ENCODE results near the gene TSC22D4. TPM values are rescaled to one million over a fixed set of nuclear protein-coding genes. Genes with fewer than 3 reads are reported as not detected.

TSC22D4 gene
- total RNA-seq, 1 donor from 2014 or later, result 121 TPM

GRCh38 chr7:100486753-100487446 lies 7.9 kb upstream of the TSC22D4 start:
- H3K36me3 Mint-ChIP-seq (ENCODE audit: low read depth), result no peaks in the 10 kb centered on the region
- no peaks in the 10 kb centered on the region for H3K9me3 Mint-ChIP-seq
- DNase-seq, result no peak
- peaks cover 11% of the 10 kb centered on the region for H3K4me1 Mint-ChIP-seq
- no peak overlapping the region for H3K4me3 Mint-ChIP-seq
- H3K27me3 Mint-ChIP-seq, result peaks cover 2% of the 10 kb centered on the region
- intact Hi-C loops (cut with micrococcal nuclease), result no loop called here
- H3K27ac Mint-ChIP-seq, result no peak overlapping the region

GRCh38 chr7:100486111-100486636 lies 7.2 kb upstream of the TSC22D4 start:
- Mint-ChIP-seq H3K4me3 (peak overlapping the region; percentile 19), H3K36me3 (ENCODE audit: low read depth) (no peaks in the 10 kb centered on the region), H3K4me1 (peaks cover 11% of the 10 kb centered on the region), H3K27me3 (peaks cover 2% of the 10 kb centered on the region), H3K27ac (no peak overlapping the region), H3K9me3 (no peaks in the 10 kb centered on the region)
- intact Hi-C loops (cut with micrococcal nuclease), result no loop called here
- peak; percentile 54 for DNase-seq

- H3K27me3 Mint-ChIP-seq, result peaks cover 2% of the 10 kb centered on the region
- no peak overlapping the region for H3K4me3 Mint-ChIP-seq
- H3K4me1 Mint-ChIP-seq, result peaks cover 11% of the 10 kb centered on the region
- intact Hi-C loops (cut with micrococcal nuclease), result no loop called here
- H3K9me3 Mint-ChIP-seq, result no peaks in the 10 kb centered on the region
- peak overlapping the region; percentile 53 for H3K27ac Mint-ChIP-seq
- DNase-seq, result peak; percentile 57
- no peaks in the 10 kb centered on the region for H3K36me3 Mint-ChIP-seq (ENCODE audit: low read depth)
These were observed 6.5 kb upstream of the TSC22D4 start for GRCh38 chr7:100485471-100485876.

- Mint-ChIP-seq H3K36me3 (ENCODE audit: low read depth) (no peaks in the 10 kb centered on the region), H3K4me3 (peak overlapping the region; percentile 15), H3K27ac (no peak overlapping the region), H3K4me1 (peaks cover 11% of the 10 kb centered on the region), H3K27me3 (peaks cover 2% of the 10 kb centered on the region), H3K9me3 (no peaks in the 10 kb centered on the region)
- intact Hi-C loops (cut with micrococcal nuclease), result no loop called here
- peak; percentile 62 for DNase-seq
These were observed 5.6 kb upstream of the TSC22D4 start for GRCh38 chr7:100484673-100485045.

GRCh38 chr7:100483722-100484672 lies 5.0 kb upstream of the TSC22D4 start, which contains the start of gene NYAP1:
TSS of gene NYAP1 (plus strand) at chr7:100483927. CDS start at chr7:100485312, 1,385 bp downstream.
- peak within 1 kb of the TSS; percentile 87 for H3K4me3 Mint-ChIP-seq
- H3K27me3 Mint-ChIP-seq, result peaks cover 2% of the 10 kb centered on the region
- DNase-seq, result no peak
- H3K9me3 Mint-ChIP-seq, result no peaks in the 10 kb centered on the region
- H3K4me1 Mint-ChIP-seq, result peaks cover 14% of the 10 kb centered on the region
- intact Hi-C loops (cut with micrococcal nuclease), result loop anchor here (1.0 kb wide), 1 partner anchor 15 kb away; no protein-coding TSS in a partner anchor
- H3K36me3 Mint-ChIP-seq (ENCODE audit: low read depth), result peaks cover under 1% of the 10 kb centered on the region
- peak within 1 kb of the TSS; percentile 58 for H3K27ac Mint-ChIP-seq

GRCh38 chr7:100483090-100483721 lies 4.2 kb upstream of the TSC22D4 start:
- H3K9me3 Mint-ChIP-seq, result no peaks in the 10 kb centered on the region
- DNase-seq, result peak; percentile 94
- peaks cover 2% of the 10 kb centered on the region for H3K27me3 Mint-ChIP-seq
- H3K4me1 Mint-ChIP-seq, result peaks cover 15% of the 10 kb centered on the region
- H3K36me3 Mint-ChIP-seq (ENCODE audit: low read depth), result peaks cover 3% of the 10 kb centered on the region
- intact Hi-C loops (cut with micrococcal nuclease), result loop anchor here (1.0 kb wide), 1 partner anchor 14 kb away; no protein-coding TSS in a partner anchor
- peak overlapping the region; percentile 58 for H3K27ac Mint-ChIP-seq
- H3K4me3 Mint-ChIP-seq, result peak overlapping the region; percentile 87

GRCh38 chr7:100482728-100483089 lies 3.7 kb upstream of the TSC22D4 start:
- intact Hi-C loops (cut with micrococcal nuclease), result loop anchor here (1.0 kb wide), 1 partner anchor 13 kb away; no protein-coding TSS in a partner anchor
- peak overlapping the region; percentile 58 for H3K27ac Mint-ChIP-seq
- peaks cover 16% of the 10 kb centered on the region for H3K4me1 Mint-ChIP-seq
- H3K9me3 Mint-ChIP-seq, result no peaks in the 10 kb centered on the region
- DNase-seq, result no peak
- peaks cover 7% of the 10 kb centered on the region for H3K36me3 Mint-ChIP-seq (ENCODE audit: low read depth)
- H3K27me3 Mint-ChIP-seq, result peaks cover 2% of the 10 kb centered on the region
- peak overlapping the region; percentile 87 for H3K4me3 Mint-ChIP-seq

- H3K27me3 Mint-ChIP-seq, result peaks cover 2% of the 10 kb centered on the region
- no peak overlapping the region for H3K27ac Mint-ChIP-seq
- intact Hi-C loops (cut with micrococcal nuclease), result no loop called here
These were observed 2.5 kb upstream of the TSC22D4 start for GRCh38 chr7:100481466-100481865.

GRCh38 chr7:100477871-100478267 lies 1.1 kb downstream of the TSC22D4 start:
- Mint-ChIP-seq H3K9me3 (no peaks in the 10 kb centered on the region), H3K36me3 (ENCODE audit: low read depth) (peaks cover 42% of the 10 kb centered on the region), H3K27me3 (no peaks in the 10 kb centered on the region), H3K27ac (peak overlapping the region; percentile 88), H3K4me1 (peaks cover 43% of the 10 kb centered on the region), H3K4me3 (peak overlapping the region; percentile 92)
- no peak for DNase-seq
- intact Hi-C loops (cut with micrococcal nuclease), result loop anchor here (2.0 to 5.0 kb wide), 2 partner anchors 199 to 214 kb away; partner anchors contain the start of gene GIGYF1

More at GRCh38 chr7:100481466-100481865, 2.5 kb upstream of the TSC22D4 start:
- Mint-ChIP-seq H3K4me1 (peaks cover 22% of the 10 kb centered on the region), H3K9me3 (no peaks in the 10 kb centered on the region), H3K36me3 (ENCODE audit: low read depth) (peaks cover 16% of the 10 kb centered on the region), H3K4me3 (no peak overlapping the region)
- no peak for DNase-seq

GRCh38 chr7:100476903-100477870 lies 1.8 kb downstream of the TSC22D4 start:
- no peaks in the 10 kb centered on the region for H3K9me3 Mint-ChIP-seq
- peak; percentile 83 for DNase-seq
- peak overlapping the region; percentile 92 for H3K4me3 Mint-ChIP-seq
- intact Hi-C loops (cut with micrococcal nuclease), result loop anchor here (5.0 kb wide), 1 partner anchor 215 kb away; the partner anchor contains the start of gene GIGYF1
- H3K36me3 Mint-ChIP-seq (ENCODE audit: low read depth), result peaks cover 46% of the 10 kb centered on the region
- peaks cover 41% of the 10 kb centered on the region for H3K4me1 Mint-ChIP-seq
- H3K27ac Mint-ChIP-seq, result peak overlapping the region; percentile 82
- H3K27me3 Mint-ChIP-seq, result no peaks in the 10 kb centered on the region

- H3K4me1 Mint-ChIP-seq, result peaks cover 41% of the 10 kb centered on the region
- peak overlapping the region; percentile 90 for H3K27ac Mint-ChIP-seq
- no peaks in the 10 kb centered on the region for H3K9me3 Mint-ChIP-seq
- H3K36me3 Mint-ChIP-seq (ENCODE audit: low read depth), result peaks cover 49% of the 10 kb centered on the region
- DNase-seq, result no peak
- intact Hi-C loops (cut with micrococcal nuclease), result loop anchor here (5.0 kb wide), 1 partner anchor 216 kb away; the partner anchor contains the start of gene GIGYF1
- H3K4me3 Mint-ChIP-seq, result peak overlapping the region; percentile 92
- no peaks in the 10 kb centered on the region for H3K27me3 Mint-ChIP-seq
These were observed 2.8 kb downstream of the TSC22D4 start for GRCh38 chr7:100476101-100476780.

- Mint-ChIP-seq H3K9me3 (no peaks in the 10 kb centered on the region), H3K4me3 (peak overlapping the region; percentile 92), H3K27ac (peak overlapping the region; percentile 90), H3K27me3 (no peaks in the 10 kb centered on the region), H3K4me1 (peaks cover 41% of the 10 kb centered on the region), H3K36me3 (ENCODE audit: low read depth) (peaks cover 52% of the 10 kb centered on the region)
- intact Hi-C loops (cut with micrococcal nuclease), result loop anchor here (5.0 kb wide), 1 partner anchor 217 kb away; the partner anchor contains the start of gene GIGYF1
- DNase-seq, result no peak
These were observed 3.5 kb downstream of the TSC22D4 start for GRCh38 chr7:100475549-100475948.
